Esophagus squamous epithelium (tissue), 5 donors: ENCODE data around the gene MCOLN1. TPM values are rescaled to one million over a fixed set of nuclear protein-coding genes. Genes with fewer than 3 reads are reported as not detected.

Source experiments
- DNase-seq: peaks from one replicate; lab custom pipeline; 2025; lab: John Stamatoyannopoulos, UW
- H3K27ac ChIP-seq, 4 donors: fragments of 200-600 bp; sonication (generic); one replicate each; pipeline ENCODE4 v1.5.1; 2016 to 2019; ENCODE audit warnings: mild to moderate bottlenecking in 1 of 4
- H3K27me3 ChIP-seq, 4 donors: fragments of 200-600 bp; sonication (generic); 1 replicate in 3 of 4; 2 replicates in 1 of 4; pipeline versions ENCODE4 v1.5.1 to v1.6.0; 2017 to 2021; ENCODE audit warnings: antibody characterized with exemption in 1 of 4
- H3K36me3 ChIP-seq, 3 donors: fragments of 200-600 bp; sonication (generic); one replicate each; pipeline ENCODE4 v1.5.1; 2016 to 2019
- H3K4me1 ChIP-seq, 3 donors: fragments of 200-600 bp; sonication (generic); one replicate each; pipeline ENCODE4 v1.5.1; 2017 to 2019
- H3K4me3 ChIP-seq, 4 donors: fragments of 200-600 bp; sonication (generic); 1 replicate in 3 of 4; 2 replicates in 1 of 4; pipeline ENCODE4 v1.5.1; 2016 to 2019; ENCODE audit warnings: mild to moderate bottlenecking in 2 of 4, moderate library complexity in 1 of 4
- H3K9me3 ChIP-seq, 3 donors: fragments of 200-600 bp; sonication (generic); one replicate each; pipeline ENCODE4 v1.5.1; 2016 to 2019
- POLR2A ChIP-seq, 4 donors: fragments of 450-650 bp; IDR thresholded peaks; one replicate each; pipeline ENCODE4 v1.6.1; 2017; ENCODE audit warnings: antibody characterized with exemption in 4 of 4, mild to moderate bottlenecking in 4 of 4, moderate library complexity in 3 of 4
- WGBS, 2 donors: methylation state at CpG; one replicate each; pipeline ENCODE4 v1.1.5; 2018; 5-methylcytosine and 5-hydroxymethylcytosine counted together
- intact Hi-C: fragments of 100-400 bp; cut with DNase I; formaldehyde crosslinking; loops from one replicate; pipeline ENCODE4 v1.15.0; 2022
- total RNA-seq, 4 donors: library from RNA; depleted of rRNA; stranded (reverse); fragments of >200 nt; gene quantifications; one replicate each; pipeline ENCODE4 v1.1.0, GENCODE V29; 2016
- TF ChIP-seq, protein P1 (sequence below), 6 experiments: fragments of 450-650 bp in 4 of 6; fragments of 200-600 bp in 2 of 6; sonication (generic) in 2 of 6; IDR thresholded peaks; one replicate each; pipeline ENCODE4 v1.5.1; 2016 to 2019; ENCODE audit warnings: antibody characterized with exemption in 6 of 6, mild to moderate bottlenecking in 4 of 6, moderate library complexity in 4 of 6
- donor health status: DM: yes; HTN: yes; CAD: no.

The MCOLN1 gene
- total RNA-seq, 4 donors from 2014 or later: 5.7 to 13.9 (median 7.8) TPM

DNA sequence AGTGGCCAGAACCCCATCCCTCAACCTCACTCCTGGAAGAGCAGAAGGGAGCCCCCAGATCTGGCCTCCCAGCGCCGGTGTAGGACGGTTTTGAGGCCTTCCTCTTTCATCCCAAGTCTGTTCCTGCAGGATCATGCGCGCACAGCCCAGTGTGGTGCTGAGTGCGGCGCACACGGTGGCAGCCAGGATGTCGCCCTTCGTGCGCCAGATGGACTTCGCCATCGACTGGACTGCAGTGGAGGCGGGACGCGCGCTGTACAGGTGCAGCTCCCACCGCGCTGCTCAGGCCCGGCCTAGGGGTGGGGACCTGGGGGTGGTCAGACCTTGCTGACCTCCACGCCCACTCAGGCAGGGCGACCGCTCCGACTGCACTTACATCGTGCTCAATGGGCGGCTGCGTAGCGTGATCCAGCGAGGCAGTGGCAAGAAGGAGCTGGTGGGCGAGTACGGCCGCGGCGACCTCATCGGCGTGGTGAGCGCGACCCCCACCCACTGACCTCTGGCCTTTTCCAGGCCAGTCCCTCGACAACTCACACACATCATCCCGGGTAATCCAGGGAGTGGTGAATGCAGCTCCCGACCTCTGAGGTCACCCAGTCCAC is 27.8 kb downstream of the MCOLN1 start:
- Histone ChIP-seq H3K4me1 (peaks cover 0 to 21% (median 0%) of the 10 kb centered on the region in 3 donors), H3K36me3 (peaks cover 13 to 71% (median 15%) of the 10 kb centered on the region in 3 donors), H3K27me3 (no peaks in the 10 kb centered on the region), H3K4me3 (no peak overlapping the region), H3K9me3 (no peaks in the 10 kb centered on the region), H3K27ac (no peak overlapping the region)
- TF ChIP-seq POLR2A (IDR thresholded peaks at IDR 0.05): no peak
- TF ChIP-seq, protein P1, sequence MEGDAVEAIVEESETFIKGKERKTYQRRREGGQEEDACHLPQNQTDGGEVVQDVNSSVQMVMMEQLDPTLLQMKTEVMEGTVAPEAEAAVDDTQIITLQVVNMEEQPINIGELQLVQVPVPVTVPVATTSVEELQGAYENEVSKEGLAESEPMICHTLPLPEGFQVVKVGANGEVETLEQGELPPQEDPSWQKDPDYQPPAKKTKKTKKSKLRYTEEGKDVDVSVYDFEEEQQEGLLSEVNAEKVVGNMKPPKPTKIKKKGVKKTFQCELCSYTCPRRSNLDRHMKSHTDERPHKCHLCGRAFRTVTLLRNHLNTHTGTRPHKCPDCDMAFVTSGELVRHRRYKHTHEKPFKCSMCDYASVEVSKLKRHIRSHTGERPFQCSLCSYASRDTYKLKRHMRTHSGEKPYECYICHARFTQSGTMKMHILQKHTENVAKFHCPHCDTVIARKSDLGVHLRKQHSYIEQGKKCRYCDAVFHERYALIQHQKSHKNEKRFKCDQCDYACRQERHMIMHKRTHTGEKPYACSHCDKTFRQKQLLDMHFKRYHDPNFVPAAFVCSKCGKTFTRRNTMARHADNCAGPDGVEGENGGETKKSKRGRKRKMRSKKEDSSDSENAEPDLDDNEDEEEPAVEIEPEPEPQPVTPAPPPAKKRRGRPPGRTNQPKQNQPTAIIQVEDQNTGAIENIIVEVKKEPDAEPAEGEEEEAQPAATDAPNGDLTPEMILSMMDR (IDR thresholded peaks at IDR 0.05): no peak
- intact Hi-C loops: loop anchor here (10.0 kb wide), 1 partner anchor 185 kb away; no protein-coding TSS in a partner anchor
- DNase-seq: no peak
- WGBS, 2 donors: 92 to 98% methylated on average over 20 to 29 of the region's 41 CpGs

DNA sequence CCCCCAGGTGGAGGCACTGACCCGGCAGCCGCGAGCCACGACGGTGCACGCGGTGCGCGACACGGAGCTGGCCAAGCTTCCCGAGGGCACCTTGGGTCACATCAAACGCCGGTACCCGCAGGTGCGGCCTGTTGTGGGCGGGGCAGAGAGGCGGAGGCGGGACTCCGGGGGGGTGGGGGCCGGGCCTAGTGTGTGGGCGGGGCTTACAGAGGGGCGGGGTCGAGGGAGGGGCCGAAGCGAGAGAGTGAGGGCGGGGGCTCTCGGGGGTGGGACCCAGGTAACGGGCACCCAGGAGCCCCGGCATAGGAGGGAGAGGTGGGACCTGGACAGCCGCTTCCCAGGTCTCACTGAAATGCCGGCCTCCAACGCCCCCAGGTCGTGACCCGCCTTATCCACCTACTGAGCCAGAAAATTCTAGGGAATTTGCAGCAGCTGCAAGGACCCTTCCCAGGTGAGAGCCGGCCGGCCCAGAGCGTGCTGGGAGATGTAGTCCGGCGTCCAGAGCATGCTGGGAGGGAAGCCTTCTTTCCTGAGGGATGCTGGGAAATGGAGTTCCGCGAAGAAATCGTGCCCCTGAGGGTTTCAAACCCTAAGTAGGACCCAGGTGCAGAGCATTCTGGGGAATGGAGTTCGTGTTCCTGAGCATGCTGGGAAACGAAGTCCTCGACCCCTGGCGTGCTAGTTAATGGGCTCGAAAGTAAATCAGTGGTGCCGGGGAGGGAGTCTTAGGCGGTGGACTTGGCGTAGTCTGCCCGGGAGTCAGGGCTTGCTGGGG is 28.8 kb downstream of the MCOLN1 start:
- H3K9me3 ChIP-seq: no peaks in the 10 kb centered on the region
- TF ChIP-seq, protein P1 (IDR thresholded peaks at IDR 0.05): no peak
- no peak for TF ChIP-seq POLR2A (IDR thresholded peaks at IDR 0.05)
- peak overlapping the region in 3 of 4 donors; percentile 16 to 47 (median 33) for H3K4me3 ChIP-seq
- peaks cover 15 to 71% (median 20%) of the 10 kb centered on the region in 3 donors for H3K36me3 ChIP-seq
- H3K4me1 ChIP-seq: peaks cover 0 to 13% (median 0%) of the 10 kb centered on the region in 3 donors
- WGBS, 2 donors: 70 to 79% methylated on average over 9 to 23 of the region's 51 CpGs
- H3K27ac ChIP-seq: peak overlapping the region in 2 of 4 donors; percentile 48 to 61
- DNase-seq: no peak
- intact Hi-C loops: loop anchor here (10.0 kb wide), 1 partner anchor 186 kb away; no protein-coding TSS in a partner anchor
- H3K27me3 ChIP-seq: no peaks in the 10 kb centered on the region

DNA sequence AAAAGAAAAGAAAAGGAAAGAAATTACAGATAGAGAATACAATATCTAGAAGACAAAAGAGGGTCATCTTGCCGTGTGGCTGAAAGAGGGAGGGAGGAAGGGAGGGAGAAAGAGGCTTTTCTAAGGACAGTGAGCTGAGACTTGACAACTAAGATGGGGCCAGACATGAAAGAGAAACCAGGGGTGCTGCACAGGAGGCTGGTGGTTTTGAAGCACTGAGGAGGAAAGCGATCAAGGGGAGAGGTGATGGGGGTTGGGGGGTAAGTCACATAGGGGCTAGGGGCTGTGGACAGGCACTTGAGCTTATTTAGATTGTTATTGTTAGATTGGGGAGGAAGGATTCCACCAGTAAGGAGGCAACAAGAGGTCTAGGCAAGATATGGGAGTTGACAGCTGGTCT is 30.4 kb downstream of the MCOLN1 start:
- Histone ChIP-seq H3K27me3 (no peaks in the 10 kb centered on the region), H3K9me3 (no peaks in the 10 kb centered on the region), H3K4me3 (no peak overlapping the region), H3K27ac (no peak overlapping the region), H3K36me3 (peaks cover 21 to 79% (median 32%) of the 10 kb centered on the region in 3 donors), H3K4me1 (peaks cover 0 to 11% (median 0%) of the 10 kb centered on the region in 3 donors)
- intact Hi-C loops: loop anchor here (10.0 kb wide), 1 partner anchor 188 kb away; no protein-coding TSS in a partner anchor
- no peak for DNase-seq
- TF ChIP-seq POLR2A (IDR thresholded peaks at IDR 0.05): no peak
- TF ChIP-seq, protein P1 (IDR thresholded peaks at IDR 0.05): no peak
- WGBS, 2 donors: 45 to 50% methylated on average over 2 of the region's 2 CpGs

DNA sequence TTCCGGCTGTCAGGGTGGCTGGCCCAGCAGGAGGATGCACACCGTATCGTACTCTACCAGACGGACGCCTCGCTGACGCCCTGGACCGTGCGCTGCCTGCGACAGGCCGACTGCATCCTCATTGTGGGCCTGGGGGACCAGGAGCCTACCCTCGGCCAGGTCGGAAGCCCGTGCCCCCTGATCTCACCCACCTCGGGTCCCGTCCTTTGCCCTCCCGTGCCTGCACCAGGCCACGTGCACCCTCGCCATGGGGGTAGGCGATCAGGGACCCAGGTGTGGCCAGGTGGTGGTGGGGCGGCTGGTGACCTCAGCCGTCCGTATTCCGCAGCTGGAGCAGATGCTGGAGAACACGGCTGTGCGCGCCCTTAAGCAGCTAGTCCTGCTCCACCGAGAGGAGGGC is 32.1 kb downstream of the MCOLN1 start:
- H3K9me3 ChIP-seq: no peaks in the 10 kb centered on the region
- no peak overlapping the region for H3K27ac ChIP-seq
- intact Hi-C loops: loop anchor here (10.0 kb wide), 1 partner anchor 190 kb away; no protein-coding TSS in a partner anchor
- H3K4me3 ChIP-seq: no peak overlapping the region
- H3K36me3 ChIP-seq: peaks cover 29 to 94% (median 42%) of the 10 kb centered on the region in 3 donors
- no peak for DNase-seq
- TF ChIP-seq, protein P1 (IDR thresholded peaks at IDR 0.05): no peak
- TF ChIP-seq POLR2A (IDR thresholded peaks at IDR 0.05): no peak
- peaks cover 0 to 11% (median 0%) of the 10 kb centered on the region in 3 donors for H3K4me1 ChIP-seq
- H3K27me3 ChIP-seq: no peaks in the 10 kb centered on the region
- WGBS, 2 donors: 85 to 98% methylated on average over 10 to 11 of the region's 28 CpGs
